Psoas muscle (tissue), 8 donors: ENCODE results near the gene HPX. TPM values are rescaled to one million over a fixed set of nuclear protein-coding genes. Genes with fewer than 3 reads are reported as not detected.
A peak's percentile ranks its signal among the peaks of the same experiment; 100 is the strongest.

Experiments used
- ATAC-seq, 4 donors: fragments of 200-7000 bp; cut with Tn5 transposase; one replicate each; pipeline ENCODE4 v1.9.1; 2020; ENCODE audit warnings: moderate library complexity in 3 of 4, mild to moderate bottlenecking in 2 of 4
- DNase-seq, 2 donors: peaks; one replicate each; pipeline ENCODE4 v3.0.0-alpha.2; 2020
- H3K27ac ChIP-seq: fragments of 200-600 bp; one replicate; pipeline ENCODE4 v1.8.0; 2022
- H3K27me3 ChIP-seq, 3 donors: fragments of 200-600 bp in 1 of 3; one replicate each; pipeline versions ENCODE4 v1.6.1 to v1.8.0; 2013 to 2022; ENCODE audit warnings: low read length in 2 of 3, mild to moderate bottlenecking in 2 of 3, moderate library complexity in 1 of 3; ENCODE audit not compliant: insufficient read depth in 3 of 3
- H3K36me3 ChIP-seq, 2 donors: fragments of 200-600 bp in 1 of 2; one replicate each; pipeline versions ENCODE4 v1.6.1 to v1.8.0; 2013 to 2022; ENCODE audit warnings: low read depth in 1 of 2, mild to moderate bottlenecking in 1 of 2, moderate library complexity in 1 of 2; ENCODE audit not compliant: insufficient read depth in 1 of 2
- H3K4me1 ChIP-seq: fragments of 200-600 bp; one replicate; pipeline ENCODE4 v1.8.0; 2022
- H3K4me3 ChIP-seq: fragments of 200-600 bp; one replicate; pipeline ENCODE4 v1.8.0; 2022; ENCODE audit warnings: mild to moderate bottlenecking
- H3K9me3 ChIP-seq: fragments of 200-600 bp; one replicate; pipeline ENCODE4 v1.8.0; 2022
- WGBS, 3 donors: extraction: QIAGEN DNeasy Blood & Tissue Kit; methylation state at CpG; one replicate each; pipeline versions ENCODE4 v1.1.6 to v1.1.7; 2013; 5-methylcytosine and 5-hydroxymethylcytosine counted together
- intact Hi-C, 2 donors: fragments of 100-400 bp; cut with DNase I; formaldehyde crosslinking; loops; one replicate each; pipeline versions ENCODE4 v1.11.0 to v1.14.2; 2022
- polyA plus RNA-seq, 3 donors: library from polyadenylated mRNA; stranded (reverse); fragments of 200-250 nt; gene quantifications; one replicate each; pipeline ENCODE4 v1.2.3, GENCODE V29; 2013
- total RNA-seq, 4 donors: library from RNA; stranded (reverse); fragmentation: NEBNext Ultra II Directional in 2 of 4; extraction: Animal tissue kit (Norgen Biotek cat#: 25700) in 2 of 4; gene quantifications; one replicate each; pipeline versions ENCODE4 v1.2.1 to v1.2.4, GENCODE V29; 2021 to 2023
- TF ChIP-seq, protein P1 (sequence below): fragments of 200-600 bp; IDR thresholded peaks from one replicate; pipeline ENCODE4 v1.8.0; 2022; ENCODE audit warnings: antibody characterized with exemption
- donor health status: healthy with polysubstance abuse.
- donor health status: DM: no; HTN: no; CAD: no; lungs with moderate emphysema.
- donor health status: Bipolar disorder and iron deficiency.
- donor health status: healthy.
- donor health status: DM: yes; HTN: yes; CAD: no.
- donor health status: DM: no; HTN: no; CAD: no.
- donor health status: DM: no; HTN: no; CAD: no.
- donor health status: DM: yes; HTN: yes; CAD: no.

Gene HPX
- total and polyA plus RNA-seq, 7 donors, result 0.04 to 0.75 (median 0.35) TPM; not detected in 1

DNA sequence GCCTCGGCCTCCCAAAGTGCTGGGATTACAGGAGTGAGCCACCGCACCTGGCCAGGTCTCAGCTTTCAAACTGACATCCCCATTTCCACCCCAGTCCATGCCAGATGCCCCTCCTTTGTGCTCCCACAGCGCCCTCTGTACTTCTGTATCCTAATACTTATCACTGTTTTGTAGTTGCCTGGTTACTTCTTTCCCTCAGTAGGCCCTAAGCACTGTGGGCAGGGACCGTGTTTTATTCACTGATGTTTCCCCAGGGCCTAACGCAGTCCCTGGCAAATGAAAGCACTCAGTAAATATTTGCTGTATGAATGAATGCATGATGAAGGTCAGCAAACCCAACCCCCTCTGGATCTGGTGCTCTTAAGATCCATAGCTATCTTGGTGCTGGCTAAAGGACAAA, 35.1 kb upstream of the HPX start:
- no peaks in the 10 kb centered on the region for H3K27me3 ChIP-seq
- H3K36me3 ChIP-seq, result peaks cover 0 to 39% of the 10 kb centered on the region in 2 donors
- H3K4me1 ChIP-seq, result peaks cover 19% of the 10 kb centered on the region
- TF ChIP-seq, protein P1, sequence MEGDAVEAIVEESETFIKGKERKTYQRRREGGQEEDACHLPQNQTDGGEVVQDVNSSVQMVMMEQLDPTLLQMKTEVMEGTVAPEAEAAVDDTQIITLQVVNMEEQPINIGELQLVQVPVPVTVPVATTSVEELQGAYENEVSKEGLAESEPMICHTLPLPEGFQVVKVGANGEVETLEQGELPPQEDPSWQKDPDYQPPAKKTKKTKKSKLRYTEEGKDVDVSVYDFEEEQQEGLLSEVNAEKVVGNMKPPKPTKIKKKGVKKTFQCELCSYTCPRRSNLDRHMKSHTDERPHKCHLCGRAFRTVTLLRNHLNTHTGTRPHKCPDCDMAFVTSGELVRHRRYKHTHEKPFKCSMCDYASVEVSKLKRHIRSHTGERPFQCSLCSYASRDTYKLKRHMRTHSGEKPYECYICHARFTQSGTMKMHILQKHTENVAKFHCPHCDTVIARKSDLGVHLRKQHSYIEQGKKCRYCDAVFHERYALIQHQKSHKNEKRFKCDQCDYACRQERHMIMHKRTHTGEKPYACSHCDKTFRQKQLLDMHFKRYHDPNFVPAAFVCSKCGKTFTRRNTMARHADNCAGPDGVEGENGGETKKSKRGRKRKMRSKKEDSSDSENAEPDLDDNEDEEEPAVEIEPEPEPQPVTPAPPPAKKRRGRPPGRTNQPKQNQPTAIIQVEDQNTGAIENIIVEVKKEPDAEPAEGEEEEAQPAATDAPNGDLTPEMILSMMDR, result no peak
- ATAC-seq, result no peak
- H3K9me3 ChIP-seq, result no peaks in the 10 kb centered on the region
- no peak overlapping the region for H3K4me3 ChIP-seq
- intact Hi-C loops, result loop anchor here (5.0 to 10.0 kb wide), 2 partner anchors 141 to 241 kb away; partner anchors contain the start of genes CNGA4 (in 2 of the 2), FHIP1B (in 2 of the 2) and TPP1 (in 1 of the 2)
- no peak overlapping the region for H3K27ac ChIP-seq
- no peak for DNase-seq
- WGBS, 3 donors, result 68 to 75% (median 74%) methylated on average over 5 of the region's 5 CpGs

DNA sequence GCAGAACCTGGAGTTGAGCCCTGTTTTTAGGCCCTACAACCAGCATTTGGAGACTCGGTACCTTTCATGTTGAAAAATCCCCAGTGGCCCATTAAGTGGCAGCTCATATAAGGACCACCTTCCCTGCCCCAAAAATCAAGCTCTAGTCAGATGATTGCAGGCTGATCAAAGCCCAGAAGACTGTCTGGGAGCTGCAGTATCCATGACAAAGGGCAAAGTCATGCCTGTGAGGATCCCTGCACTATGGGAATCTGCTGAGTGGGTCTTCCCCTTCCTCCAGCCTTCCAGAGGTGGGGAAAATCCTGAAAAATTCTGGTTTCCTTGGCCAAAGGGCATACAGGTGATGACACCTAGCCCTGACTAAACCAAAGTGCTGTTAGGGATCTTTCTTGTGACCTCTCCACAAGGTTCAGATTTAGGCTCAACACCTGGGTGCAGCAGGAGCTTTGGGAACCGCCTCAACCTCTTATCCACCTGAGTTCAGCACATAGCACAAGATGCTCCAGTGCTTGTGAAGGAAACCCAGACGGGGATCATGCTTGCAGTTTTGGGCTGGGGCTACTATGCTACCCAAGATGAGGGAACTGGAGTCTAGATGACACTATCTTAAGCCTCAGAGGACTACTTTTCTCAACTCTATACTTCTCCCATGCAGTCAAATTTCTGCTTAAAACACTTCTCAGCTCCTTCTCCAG, 34.2 kb upstream of the HPX start:
- ATAC-seq (no peak), DNase-seq (no peak)
- intact Hi-C loops, result loop anchor here (5.0 to 10.0 kb wide), 3 partner anchors 132 to 240 kb away; partner anchors contain the start of genes CNGA4 (in 2 of the 2), FHIP1B (in 2 of the 2) and TPP1 (in 1 of the 2)
- Histone ChIP-seq H3K4me3 (peak overlapping the region; percentile 91), H3K27ac (peak overlapping the region; percentile 93), H3K9me3 (no peaks in the 10 kb centered on the region), H3K36me3 (peaks cover 0 to 37% of the 10 kb centered on the region in 2 donors), H3K4me1 (peaks cover 16% of the 10 kb centered on the region), H3K27me3 (no peaks in the 10 kb centered on the region)
- WGBS, 3 donors, result 61 to 75% (median 69%) methylated on average over 3 of the region's 3 CpGs
- TF ChIP-seq, protein P1, result no peak

DNA sequence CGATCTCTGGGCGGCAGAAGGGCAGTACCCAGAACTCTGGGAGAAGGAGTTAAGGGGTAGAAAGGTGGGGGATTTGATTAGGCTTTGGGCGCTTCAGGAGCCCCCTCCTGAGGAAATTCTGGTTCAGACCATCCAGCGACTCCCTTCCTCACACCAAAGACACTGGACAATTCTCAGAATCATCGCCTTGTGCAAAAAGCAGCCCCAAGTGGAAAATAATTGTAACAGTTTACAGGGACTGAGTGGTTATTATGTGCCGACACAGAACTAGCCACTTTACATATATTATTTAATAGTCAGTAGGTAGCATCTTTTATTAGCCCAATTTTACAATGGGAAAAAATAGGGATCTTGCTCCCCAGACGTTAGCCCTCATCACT, 33.6 kb upstream of the HPX start:
- intact Hi-C loops, result loop anchor here (5.0 to 10.0 kb wide), 2 partner anchors 133 to 240 kb away; partner anchors contain the start of genes CNGA4 (in 2 of the 2) and FHIP1B (in 2 of the 2)
- 30 to 33% (median 31%) methylated on average over 7 of the region's 7 CpGs for WGBS, 3 donors
- TF ChIP-seq, protein P1, result no peak
- ATAC-seq (no peak), DNase-seq (no peak)
- H3K9me3 ChIP-seq, result no peaks in the 10 kb centered on the region
- peaks cover 14% of the 10 kb centered on the region for H3K4me1 ChIP-seq
- H3K4me3 ChIP-seq, result peak overlapping the region; percentile 91
- H3K27me3 ChIP-seq, result no peaks in the 10 kb centered on the region
- H3K27ac ChIP-seq, result peak overlapping the region; percentile 93
- peaks cover 0 to 31% of the 10 kb centered on the region in 2 donors for H3K36me3 ChIP-seq

DNA sequence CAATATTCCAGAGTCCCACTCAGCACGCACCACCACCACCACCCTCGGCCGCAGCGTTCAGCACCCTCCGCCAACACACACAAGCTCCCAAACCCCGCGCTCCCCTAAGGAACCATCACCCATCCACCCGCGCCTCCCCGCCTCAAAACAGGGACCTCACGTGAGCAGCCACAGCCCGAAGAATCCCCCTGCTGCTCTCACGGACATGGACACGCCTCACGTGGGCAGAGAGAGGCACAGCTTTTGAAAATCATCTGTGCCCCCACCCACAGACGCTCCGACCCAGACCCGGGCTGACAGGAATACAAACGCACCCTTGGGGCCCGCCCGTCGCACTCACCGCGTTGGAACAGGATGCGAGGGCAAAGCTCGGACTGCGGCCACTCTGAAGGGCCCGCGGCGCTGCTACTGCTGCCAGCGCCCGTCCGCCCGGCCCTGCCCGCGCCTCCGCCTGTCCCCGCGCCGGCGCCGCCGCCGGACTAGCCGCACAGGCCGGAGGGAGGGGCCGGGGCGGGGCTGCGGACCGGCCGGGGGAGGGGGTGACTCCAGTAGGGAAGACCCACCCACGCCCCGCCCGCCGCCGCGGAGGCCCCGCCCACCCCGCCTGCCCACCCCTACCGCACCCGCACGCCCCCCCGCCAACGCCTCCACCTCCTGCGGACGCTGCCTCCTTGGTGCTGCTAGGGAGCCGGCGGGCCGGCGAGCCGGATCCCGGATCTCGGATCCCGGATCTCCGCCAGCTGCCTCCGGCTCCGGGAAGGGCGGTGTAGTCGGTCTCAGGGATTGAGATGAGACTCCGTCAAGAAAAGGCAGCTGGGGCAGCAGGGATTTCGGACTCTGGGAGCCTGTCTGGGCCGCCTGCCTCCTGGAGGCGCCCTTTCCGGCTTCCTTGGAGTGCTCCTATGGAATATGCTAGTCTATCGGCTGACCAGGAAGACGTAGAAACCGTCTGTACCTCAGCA, 32.9 kb upstream of the HPX start, which contains the start of gene TRIM3:
TRIM3 (minus strand) TSS at position 491 of the 962 bp plus-strand sequence. CDS start 8,246 bp downstream, outside the sequence.
- Histone ChIP-seq H3K27ac (peak within 1 kb of the TSS; percentile 93), H3K27me3 (no peaks in the 10 kb centered on the region), H3K4me3 (peak within 1 kb of the TSS; percentile 91), H3K9me3 (no peaks in the 10 kb centered on the region), H3K36me3 (peaks cover 0 to 25% of the 10 kb centered on the region in 2 donors), H3K4me1 (peaks cover 15% of the 10 kb centered on the region)
- DNase-seq (peak; percentile 96 to 97), ATAC-seq (peak; percentile 91 to 95 (median 92))
- TF ChIP-seq, protein P1, result no peak
- WGBS, 3 donors, result 0 to 1% (median 1%) methylated on average over 59 to 87 of the region's 87 CpGs
- intact Hi-C loops, result loop anchor here (5.0 to 10.0 kb wide), 2 partner anchors 134 to 239 kb away; partner anchors contain the start of genes CNGA4 (in 2 of the 2) and FHIP1B (in 2 of the 2)
